Neuronal stem cell (in vitro differentiated cells): Measurements from ENCODE around the gene ZNF613.

Source experiments
- DNase-seq: peaks from one replicate; pipeline ENCODE4 v3.0.0-alpha.2; 2013; ENCODE audit warnings: low spot score
- H2AFZ ChIP-seq: one replicate; pipeline ENCODE4 v1.6.1; 2013; ENCODE audit warnings: mild to moderate bottlenecking, low read length, inconsistent platforms
- H2AK5ac ChIP-seq: 2 replicates; pipeline ENCODE4 v1.6.1; 2013; ENCODE audit warnings: low read depth, mild to moderate bottlenecking, inconsistent platforms, low read length, moderate library complexity, mixed read lengths
- H2BK120ac ChIP-seq: 2 replicates; pipeline ENCODE4 v1.6.1; 2013; ENCODE audit warnings: low read depth, mild to moderate bottlenecking, inconsistent platforms, low read length, moderate library complexity, mixed read lengths
- H2BK12ac ChIP-seq: one replicate; pipeline ENCODE4 v1.6.1; 2013; ENCODE audit warnings: low read length, inconsistent platforms
- H2BK15ac ChIP-seq: 2 replicates; pipeline ENCODE4 v1.6.1; 2013; ENCODE audit warnings: mild to moderate bottlenecking, low read length, inconsistent platforms, mixed read lengths
- H2BK5ac ChIP-seq: one replicate; pipeline ENCODE4 v1.6.1; 2013; ENCODE audit warnings: inconsistent platforms, mild to moderate bottlenecking, low read length, moderate library complexity
- H3K14ac ChIP-seq: one replicate; pipeline ENCODE4 v1.6.1; 2013; ENCODE audit warnings: low read length, inconsistent platforms
- H3K18ac ChIP-seq: 2 replicates; pipeline ENCODE4 v1.6.1; 2013; ENCODE audit warnings: low read length, inconsistent platforms
- H3K23ac ChIP-seq: 2 replicates; pipeline ENCODE4 v1.6.1; 2013; ENCODE audit warnings: low read depth, mild to moderate bottlenecking, mixed read lengths, low read length, inconsistent platforms; ENCODE audit not compliant: poor library complexity
- H3K27ac ChIP-seq: replicated peaks from 3 replicates; pipeline ENCODE4 v1.5.1; 2013; ENCODE audit warnings: low read length, inconsistent platforms
- H3K27me3 ChIP-seq, 3 experiments: 2 replicates each; pipeline ENCODE4 v1.6.1; 2013; ENCODE audit warnings: low read length in 3 of 3, mild to moderate bottlenecking in 2 of 3, inconsistent platforms in 1 of 3, low read depth in 1 of 3, mixed read lengths in 1 of 3, moderate library complexity in 1 of 3; ENCODE audit not compliant: control insufficient read depth in 3 of 3, insufficient read depth in 3 of 3
- H3K36me3 ChIP-seq, 2 donors: replicated peaks in 1 of 2; 2 replicates each; pipeline ENCODE4 v1.6.1; 2013; ENCODE audit warnings: low read length in 2 of 2; ENCODE audit not compliant: control insufficient read depth in 2 of 2, insufficient read depth in 2 of 2
- H3K4ac ChIP-seq: 2 replicates; pipeline ENCODE4 v1.6.1; 2013; ENCODE audit warnings: inconsistent platforms, mild to moderate bottlenecking, low read length, moderate library complexity
- H3K4me1 ChIP-seq, 2 donors: 1 replicate in 1 of 2; 2 replicates in 1 of 2; pipeline ENCODE4 v1.6.1; 2013; ENCODE audit warnings: low read length in 2 of 2, low read depth in 1 of 2; ENCODE audit not compliant: control insufficient read depth in 2 of 2, insufficient read depth in 1 of 2
- H3K4me2 ChIP-seq: one replicate; pipeline ENCODE4 v1.6.1; 2013; ENCODE audit warnings: mild to moderate bottlenecking, low read length, inconsistent platforms; ENCODE audit not compliant: insufficient read depth, poor library complexity, severe bottlenecking
- H3K4me3 ChIP-seq, 2 donors: 2 replicates each; pipeline ENCODE4 v1.5.1; 2013; ENCODE audit warnings: low read length in 2 of 2, mild to moderate bottlenecking in 2 of 2, inconsistent platforms in 1 of 2, moderate library complexity in 1 of 2
- H3K79me1 ChIP-seq: one replicate; pipeline ENCODE4 v1.6.1; 2013; ENCODE audit warnings: low read depth, mild to moderate bottlenecking, inconsistent platforms, low read length, moderate library complexity
- H3K9ac ChIP-seq: one replicate; pipeline ENCODE4 v1.6.1; 2013; ENCODE audit warnings: mild to moderate bottlenecking, low read depth, low read length, inconsistent platforms; ENCODE audit not compliant: poor library complexity
- H3K9me3 ChIP-seq, 2 donors: replicated peaks in 1 of 2; 2 replicates each; pipeline versions ENCODE3 to v1.6.1; 2013; ENCODE audit warnings: low read length in 2 of 2, mild to moderate bottlenecking in 2 of 2, inconsistent platforms in 1 of 2, low read depth in 1 of 2, mixed read lengths in 1 of 2, moderate library complexity in 1 of 2; ENCODE audit not compliant: control insufficient read depth in 2 of 2, insufficient read depth in 1 of 2
- H4K8ac ChIP-seq: one replicate; pipeline ENCODE4 v1.6.1; 2013; ENCODE audit warnings: low read depth, mild to moderate bottlenecking, inconsistent platforms, low read length, moderate library complexity
- H4K91ac ChIP-seq: one replicate; pipeline ENCODE4 v1.6.1; 2013; ENCODE audit warnings: low read length, low read depth, mild to moderate bottlenecking, inconsistent platforms; ENCODE audit not compliant: poor library complexity
- WGBS, 2 donors: extraction: QIAGEN DNeasy Blood & Tissue Kit; methylation state at CpG; one replicate each; pipeline ENCODE4 v1.1.7; 2013; ENCODE audit warnings: missing lambda C conversion rate in 2 of 2, mixed read lengths in 1 of 2; ENCODE audit not compliant: insufficient read length in 2 of 2, insufficient replicate concordance in 1 of 2; ENCODE audit errors: extremely low coverage in 2 of 2; 5-methylcytosine and 5-hydroxymethylcytosine counted together

ZNF613 gene

DNA sequence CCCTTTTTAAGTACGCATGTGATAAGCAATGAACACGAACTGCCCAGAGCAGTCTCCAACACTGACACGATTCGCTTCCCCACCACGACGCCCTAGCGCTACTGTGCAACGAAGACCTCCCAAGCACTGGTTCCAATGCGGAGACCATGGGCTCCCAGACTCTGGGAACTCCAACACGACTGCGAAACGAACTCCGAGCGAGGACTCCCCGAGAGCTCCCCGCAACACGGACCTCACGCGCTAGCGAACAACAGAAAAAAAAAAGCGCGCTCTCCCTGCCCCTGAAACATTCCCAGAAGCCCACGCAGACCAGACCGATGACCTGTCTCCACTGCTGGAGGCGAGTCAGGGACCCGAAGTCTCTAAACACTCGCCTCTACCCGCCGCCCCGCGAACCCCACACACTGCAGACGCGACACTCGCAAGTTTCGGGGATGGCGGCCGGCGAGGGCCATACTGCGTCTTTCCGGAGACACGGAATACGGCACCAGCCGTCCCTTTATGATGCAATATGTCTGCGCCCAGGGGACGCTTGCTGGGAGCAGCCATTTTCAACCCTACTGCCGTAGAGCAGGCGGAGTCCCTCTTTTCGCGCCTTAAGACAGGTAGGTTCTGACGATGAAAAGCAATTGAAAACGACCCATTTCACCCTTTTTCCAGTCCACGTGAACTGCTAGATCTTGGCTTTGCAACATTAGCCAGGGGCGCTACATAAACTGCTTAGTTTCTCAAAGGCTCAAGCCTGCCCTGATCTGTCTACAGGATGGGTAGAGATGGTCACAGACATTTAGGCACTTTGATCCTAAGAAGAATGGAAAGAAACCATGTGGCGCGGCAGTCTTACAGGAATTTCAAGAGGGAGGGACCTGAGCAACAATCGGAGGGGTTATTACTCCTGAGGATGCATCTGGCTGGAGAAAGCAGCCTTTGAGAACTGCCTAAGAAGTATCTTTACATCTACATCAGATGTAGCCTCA lies 39.5 kb upstream of the ZNF613 start, which contains the start of gene ZNF577:
ZNF577 (minus strand) TSS at position 430 of the 977 bp plus-strand sequence. CDS start 7,569 bp downstream, outside the sequence.
- peaks cover 22 to 45% of the 10 kb centered on the region in 2 donors for H3K36me3 ChIP-seq
- peak within 1 kb of the TSS; percentile 54 for H3K27ac ChIP-seq

DNA sequence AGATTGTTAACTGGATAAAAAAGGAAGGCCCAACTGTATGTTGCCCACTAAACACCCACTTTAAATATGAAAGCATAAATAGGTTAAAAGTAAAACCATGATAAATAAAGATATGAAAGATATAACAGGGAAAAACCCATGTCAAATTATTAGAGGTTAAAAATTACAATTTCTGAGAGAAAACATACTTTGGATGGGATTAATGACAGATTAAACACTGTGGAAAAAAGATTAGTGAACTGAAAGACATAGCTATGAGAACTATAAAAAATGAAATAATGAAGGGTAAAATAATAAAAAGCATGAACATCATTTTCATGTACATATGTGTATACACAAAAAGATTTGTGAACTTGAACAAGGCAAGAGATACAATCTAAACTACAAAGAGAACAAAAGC lies 37.3 kb upstream of the ZNF613 start:
- peaks cover 38 to 66% of the 10 kb centered on the region in 2 donors for H3K36me3 ChIP-seq
- no peak overlapping the region for H3K18ac ChIP-seq
- H2BK120ac ChIP-seq: no peak overlapping the region
- no peak overlapping the region for H2AK5ac ChIP-seq
- H3K4me2 ChIP-seq: no peak overlapping the region
- H3K9me3 ChIP-seq: peaks cover 42 to 79% of the 10 kb centered on the region in 2 donors
- H4K8ac ChIP-seq: no peak overlapping the region
- no peaks in the 10 kb centered on the region for H3K27me3 ChIP-seq
- no peaks in the 10 kb centered on the region for H3K79me1 ChIP-seq
- H3K23ac ChIP-seq: no peak overlapping the region
- no peak overlapping the region for H2AFZ ChIP-seq
- H3K4ac ChIP-seq: no peak overlapping the region
- H3K14ac ChIP-seq: no peak overlapping the region
- no peak overlapping the region for H3K4me3 ChIP-seq
- H3K4me1 ChIP-seq: no peaks in the 10 kb centered on the region
- no peak overlapping the region for H2BK12ac ChIP-seq
- H3K9ac ChIP-seq: no peak overlapping the region
- H2BK5ac ChIP-seq: no peak overlapping the region
- H2BK15ac ChIP-seq: no peak overlapping the region
- DNase-seq: no peak
- no peak overlapping the region for H4K91ac ChIP-seq
- H3K27ac ChIP-seq: no peak overlapping the region

More for the DNA sequence above, 39.5 kb upstream of the ZNF613 start, which contains the start of gene ZNF577:
- Histone ChIP-seq H3K4ac (no peak within 1 kb of the TSS), H2AK5ac (no peak within 1 kb of the TSS), H3K14ac (no peak within 1 kb of the TSS), H2BK12ac (no peak within 1 kb of the TSS), H2BK120ac (no peak within 1 kb of the TSS), H4K8ac (no peak within 1 kb of the TSS), H3K9ac (peak within 1 kb of the TSS; percentile 53), H2BK5ac (no peak within 1 kb of the TSS), H3K4me2 (peak within 1 kb of the TSS; percentile 59), H4K91ac (no peak within 1 kb of the TSS), H3K9me3 (peaks cover 27 to 74% of the 10 kb centered on the region in 2 donors), H3K23ac (peak within 1 kb of the TSS; percentile 97), H3K4me3 (peak within 1 kb of the TSS; percentile 73 to 87), H2BK15ac (no peak within 1 kb of the TSS), H3K79me1 (no peaks in the 10 kb centered on the region), H2AFZ (peak within 1 kb of the TSS; percentile 89), H3K27me3 (no peaks in the 10 kb centered on the region), H3K18ac (peak within 1 kb of the TSS; percentile 61), H3K4me1 (no peaks in the 10 kb centered on the region)
- WGBS, 2 donors: no CpG with 5 or more reads among the region's 56 CpGs
- DNase-seq: peak; percentile 78

DNA sequence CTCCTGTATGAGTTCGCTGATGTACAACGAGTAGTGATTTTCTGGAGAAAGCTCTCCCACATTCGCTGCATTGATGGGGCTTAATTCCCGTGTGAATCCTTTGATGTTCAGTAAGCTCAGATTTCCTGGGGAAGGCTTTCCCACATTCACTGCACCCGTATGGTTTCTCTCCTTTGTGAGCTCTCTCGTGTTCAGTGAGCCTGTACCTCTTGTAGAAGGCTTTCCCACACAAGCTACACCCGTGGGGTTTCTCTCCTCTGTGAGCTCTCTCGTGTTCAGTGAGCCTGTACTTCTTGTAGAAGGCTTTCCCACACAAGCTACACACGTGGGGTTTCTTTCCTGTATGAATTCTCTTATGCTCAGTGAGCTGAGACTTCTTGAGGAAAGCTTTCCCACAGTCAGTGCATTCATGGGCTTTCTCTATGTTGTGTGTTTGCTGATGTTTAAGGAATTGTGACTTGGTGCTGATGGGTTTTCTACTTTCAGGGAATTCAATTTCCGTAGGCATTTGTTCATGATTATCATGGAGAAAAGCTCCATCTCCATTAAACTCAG lies 36.0 kb upstream of the ZNF613 start:
- Histone ChIP-seq H2BK12ac (no peak overlapping the region), H3K23ac (no peak overlapping the region), H3K27me3 (no peaks in the 10 kb centered on the region), H3K27ac (no peak overlapping the region), H4K91ac (no peak overlapping the region), H2BK120ac (no peak overlapping the region), H3K9ac (no peak overlapping the region), H2BK15ac (no peak overlapping the region), H3K4me2 (no peak overlapping the region), H3K4ac (no peak overlapping the region), H3K36me3 (peaks cover 46 to 80% of the 10 kb centered on the region in 2 donors), H3K79me1 (no peaks in the 10 kb centered on the region), H2BK5ac (no peak overlapping the region), H3K9me3 (peaks cover 49 to 79% of the 10 kb centered on the region in 2 donors), H2AK5ac (no peak overlapping the region), H3K4me1 (no peaks in the 10 kb centered on the region), H3K18ac (no peak overlapping the region), H3K4me3 (no peak overlapping the region), H3K14ac (no peak overlapping the region), H4K8ac (no peak overlapping the region), H2AFZ (no peak overlapping the region)
- no CpG with 5 or more reads among the region's 10 CpGs for WGBS, 2 donors
- DNase-seq: no peak

DNA sequence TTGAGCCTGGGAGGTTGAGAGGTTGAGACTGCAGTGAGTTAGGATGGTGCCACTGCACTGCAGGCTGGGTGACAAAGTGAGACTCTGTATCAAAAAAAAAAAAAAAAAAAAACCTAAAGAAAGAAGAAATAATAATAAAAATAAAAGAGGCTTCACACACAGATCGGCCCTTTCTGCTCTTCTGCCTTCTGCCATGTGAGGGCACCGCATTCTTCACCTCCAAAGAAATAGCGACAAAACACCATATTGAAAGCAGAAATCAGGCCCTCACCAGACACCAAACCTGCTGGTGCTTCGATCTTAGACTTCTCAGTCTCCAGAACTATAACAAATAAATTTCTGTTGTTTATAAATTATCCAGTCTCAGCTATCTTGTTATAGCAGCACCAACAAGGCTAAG lies 25.4 kb upstream of the ZNF613 start:
- H2BK120ac ChIP-seq: no peak overlapping the region
- no peak overlapping the region for H2BK12ac ChIP-seq
- no peak overlapping the region for H3K23ac ChIP-seq
- no peak overlapping the region for H3K14ac ChIP-seq
- no peak overlapping the region for H3K9ac ChIP-seq
- H3K36me3 ChIP-seq: peaks cover 41 to 65% of the 10 kb centered on the region in 2 donors
- H3K27ac ChIP-seq: no peak overlapping the region
- H3K79me1 ChIP-seq: peaks cover 3% of the 10 kb centered on the region
- no peaks in the 10 kb centered on the region for H3K4me1 ChIP-seq
- H2AFZ ChIP-seq: no peak overlapping the region
- H3K4me2 ChIP-seq: no peak overlapping the region
- H2AK5ac ChIP-seq: no peak overlapping the region
- H3K4me3 ChIP-seq: no peak overlapping the region
- no peak overlapping the region for H4K91ac ChIP-seq
- no peak overlapping the region for H2BK5ac ChIP-seq
- H3K27me3 ChIP-seq: no peaks in the 10 kb centered on the region
- peaks cover 49 to 78% of the 10 kb centered on the region in 2 donors for H3K9me3 ChIP-seq
- H4K8ac ChIP-seq: no peak overlapping the region
- no peak for DNase-seq
- H2BK15ac ChIP-seq: no peak overlapping the region
- H3K18ac ChIP-seq: no peak overlapping the region
- H3K4ac ChIP-seq: no peak overlapping the region
- no CpG with 5 or more reads among the region's 4 CpGs for WGBS, 2 donors
